GM12864 (cell line): Measurements from ENCODE around the gene SMAD4.
"Not testable (repeated sequence)": the region's sequence is repeated elsewhere in the genome, so short reads cannot be mapped to it uniquely, and the experiment has no call there.

Experiments used
- DNase-seq: peaks from one replicate; pipeline ENCODE4 v3.0.0-alpha.2; 2011; ENCODE audit warnings: low read depth
- H3K4me3 ChIP-seq: 2 replicates; pipeline ENCODE4 v1.5.1; 2011; ENCODE audit warnings: mild to moderate bottlenecking, low read depth, low read length, control low read depth
- TF ChIP-seq, protein P1 (sequence below): IDR thresholded peaks from 2 replicates; pipeline ENCODE4 v1.5.1; 2011; ENCODE audit warnings: low read depth, mild to moderate bottlenecking, moderate library complexity, low read length, control low read depth, inconsistent platforms; ENCODE audit errors: missing control alignments

Gene SMAD4

DNA sequence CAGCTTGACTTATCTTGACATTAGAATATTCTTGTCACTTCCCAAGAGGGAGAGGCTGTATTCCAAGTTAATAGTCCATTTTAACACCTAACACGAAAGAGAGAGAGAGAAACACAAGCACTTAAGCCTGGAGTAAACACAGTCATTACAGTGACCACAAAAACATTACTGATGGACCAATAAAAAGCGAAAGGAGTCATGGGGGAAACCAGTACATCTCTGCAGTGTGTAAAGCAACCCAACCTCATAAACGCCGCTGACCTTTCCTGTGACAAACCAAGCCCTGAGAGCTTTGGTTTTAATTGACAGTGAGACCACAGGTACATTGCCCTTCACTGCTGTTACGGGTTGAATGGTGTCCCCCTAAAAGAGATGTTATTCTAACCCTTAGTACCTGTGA is 78.3 kb downstream of the SMAD4 start:
- DNase-seq, result no peak
- no peak overlapping the region for H3K4me3 ChIP-seq
- TF ChIP-seq, protein P1, sequence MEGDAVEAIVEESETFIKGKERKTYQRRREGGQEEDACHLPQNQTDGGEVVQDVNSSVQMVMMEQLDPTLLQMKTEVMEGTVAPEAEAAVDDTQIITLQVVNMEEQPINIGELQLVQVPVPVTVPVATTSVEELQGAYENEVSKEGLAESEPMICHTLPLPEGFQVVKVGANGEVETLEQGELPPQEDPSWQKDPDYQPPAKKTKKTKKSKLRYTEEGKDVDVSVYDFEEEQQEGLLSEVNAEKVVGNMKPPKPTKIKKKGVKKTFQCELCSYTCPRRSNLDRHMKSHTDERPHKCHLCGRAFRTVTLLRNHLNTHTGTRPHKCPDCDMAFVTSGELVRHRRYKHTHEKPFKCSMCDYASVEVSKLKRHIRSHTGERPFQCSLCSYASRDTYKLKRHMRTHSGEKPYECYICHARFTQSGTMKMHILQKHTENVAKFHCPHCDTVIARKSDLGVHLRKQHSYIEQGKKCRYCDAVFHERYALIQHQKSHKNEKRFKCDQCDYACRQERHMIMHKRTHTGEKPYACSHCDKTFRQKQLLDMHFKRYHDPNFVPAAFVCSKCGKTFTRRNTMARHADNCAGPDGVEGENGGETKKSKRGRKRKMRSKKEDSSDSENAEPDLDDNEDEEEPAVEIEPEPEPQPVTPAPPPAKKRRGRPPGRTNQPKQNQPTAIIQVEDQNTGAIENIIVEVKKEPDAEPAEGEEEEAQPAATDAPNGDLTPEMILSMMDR, result no peak

DNA sequence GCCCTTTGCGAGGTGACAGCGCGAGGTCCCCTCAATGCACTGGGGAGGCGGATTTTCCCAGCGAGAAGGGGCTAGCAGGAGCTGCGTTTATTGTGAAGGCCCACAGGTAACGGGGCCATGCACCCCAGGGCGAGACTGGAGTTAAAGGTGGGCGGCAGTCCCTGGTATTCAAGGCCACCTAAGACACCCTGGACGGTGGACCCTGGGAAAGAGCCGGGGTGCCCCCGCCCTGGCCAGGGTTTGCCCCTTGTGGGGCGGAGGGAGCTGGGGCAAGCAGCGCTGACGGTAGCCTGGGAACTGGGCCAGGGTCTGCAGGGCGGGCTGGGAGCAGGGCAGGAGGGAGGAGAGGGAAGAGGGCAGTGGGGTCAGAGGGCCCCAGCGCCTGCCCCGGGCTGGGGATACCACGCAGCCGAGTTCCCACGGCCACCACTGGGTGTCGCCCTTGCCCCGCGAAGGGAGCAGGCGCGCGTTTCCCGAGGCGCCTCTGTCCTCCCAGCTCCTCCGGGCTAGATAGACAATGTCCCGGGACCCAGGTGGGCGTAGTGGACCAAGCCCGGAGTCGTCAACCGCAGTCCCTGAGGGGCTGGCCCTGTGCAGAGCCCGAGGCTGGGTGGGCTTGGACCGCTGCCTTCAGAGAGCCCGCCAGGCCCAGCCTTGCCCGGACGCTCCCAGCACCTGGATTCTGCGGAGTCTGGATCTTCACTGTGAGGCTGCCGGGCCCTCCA is 80.2 kb downstream of the SMAD4 start:
- TF ChIP-seq, protein P1, result peak; percentile 92
- no peak overlapping the region for H3K4me3 ChIP-seq
- no peak for DNase-seq

DNA sequence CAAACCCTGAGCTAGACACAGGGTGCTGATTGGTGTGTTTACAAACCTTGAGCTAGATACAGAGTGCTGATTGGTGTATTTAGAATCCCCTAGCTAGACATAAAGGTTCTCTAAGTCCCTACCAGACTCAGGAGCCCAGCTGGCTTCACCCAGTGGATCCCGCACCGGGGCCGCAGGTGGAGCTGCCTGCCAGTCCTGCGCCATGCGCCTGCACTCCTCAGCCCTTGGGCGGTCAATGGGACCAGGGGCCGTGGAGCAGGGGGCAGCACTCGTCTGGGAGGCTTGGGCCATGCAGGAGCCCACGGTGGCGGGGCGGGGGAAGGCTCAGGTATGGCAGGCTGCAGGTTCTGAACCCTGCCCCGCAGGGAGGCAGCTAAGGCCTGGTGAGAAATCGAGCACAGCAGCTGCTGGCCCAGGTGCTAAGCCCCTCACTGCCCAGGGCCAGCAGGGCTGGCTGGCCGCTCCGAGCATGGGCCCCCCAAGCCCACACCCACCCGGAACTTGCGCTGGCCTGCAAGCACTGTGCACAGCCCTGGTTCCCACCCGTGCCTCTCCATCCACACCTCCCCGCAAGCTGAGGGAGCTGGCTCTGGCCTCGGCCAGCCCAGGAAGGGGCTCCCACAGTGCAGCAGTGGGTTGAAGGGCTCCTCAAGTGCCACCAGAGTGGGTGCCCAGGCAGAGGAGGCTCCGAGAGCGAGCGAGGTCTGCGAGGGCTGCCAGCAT is 81.8 kb downstream of the SMAD4 start:
- DNase-seq, H3K4me3 ChIP-seq: not testable (repeated sequence)

DNA sequence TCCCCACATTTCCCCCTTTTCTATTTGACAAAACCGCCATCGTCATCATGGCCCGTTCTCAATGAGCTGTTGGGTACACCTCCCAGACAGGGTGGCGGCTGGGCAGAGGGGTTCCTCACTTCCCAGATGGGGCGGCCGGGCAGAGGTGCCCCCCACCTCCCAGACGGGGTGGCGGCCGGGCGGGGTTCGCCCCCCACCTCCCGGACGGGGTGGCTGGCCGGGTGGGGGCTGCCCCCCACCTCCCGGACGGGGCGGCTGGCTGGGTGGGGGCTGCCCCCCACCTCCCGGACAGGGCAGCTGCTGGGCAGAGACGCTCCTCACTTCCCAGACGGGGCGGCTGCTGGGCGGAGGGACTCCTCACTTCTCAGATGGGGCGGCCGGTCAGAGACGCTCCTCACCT is 87.0 kb downstream of the SMAD4 start:
- DNase-seq, H3K4me3 ChIP-seq: not testable (repeated sequence)

DNA sequence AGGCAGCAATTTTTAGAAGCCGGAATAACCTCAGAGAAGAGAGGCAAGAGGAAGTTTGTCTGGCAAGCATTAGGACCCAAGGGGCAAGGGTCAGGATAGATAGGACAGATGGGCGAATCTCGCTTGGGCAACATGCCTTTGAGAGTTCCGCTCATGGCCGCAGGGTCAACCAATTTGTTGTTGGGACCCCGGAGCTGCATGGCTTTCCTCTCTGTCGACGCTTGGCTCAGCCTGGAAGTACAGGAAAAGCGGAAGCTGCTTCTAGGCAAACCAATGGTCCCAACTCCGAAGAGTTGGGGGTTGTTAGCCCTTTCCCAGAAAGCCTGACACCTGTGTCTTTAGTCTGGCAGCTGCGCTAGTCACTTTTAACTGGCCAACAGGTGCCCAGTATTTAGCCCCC is 89.5 kb downstream of the SMAD4 start:
- DNase-seq, H3K4me3 ChIP-seq: not testable (repeated sequence)

DNA sequence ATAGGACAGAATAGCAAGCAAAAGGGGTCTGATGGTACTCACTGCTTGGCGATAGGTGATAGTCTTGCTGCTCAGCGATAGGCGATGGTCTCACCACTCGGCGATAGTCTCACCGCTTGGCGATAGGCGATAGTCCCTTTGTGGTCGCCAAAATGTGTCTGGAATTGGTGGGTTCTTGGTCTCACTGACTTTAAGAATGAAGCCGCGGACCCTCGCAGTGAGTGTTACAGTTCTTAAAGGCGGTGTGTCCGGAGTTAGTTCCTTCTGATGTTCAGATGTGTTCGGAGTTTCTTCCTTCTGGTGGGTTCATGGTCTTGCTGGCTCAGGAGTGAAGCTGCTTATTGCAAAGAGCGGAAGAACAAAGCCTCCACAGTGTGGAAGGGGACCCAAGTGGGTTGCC is 90.0 kb downstream of the SMAD4 start:
- H3K4me3 ChIP-seq, DNase-seq: not testable (repeated sequence)

DNA sequence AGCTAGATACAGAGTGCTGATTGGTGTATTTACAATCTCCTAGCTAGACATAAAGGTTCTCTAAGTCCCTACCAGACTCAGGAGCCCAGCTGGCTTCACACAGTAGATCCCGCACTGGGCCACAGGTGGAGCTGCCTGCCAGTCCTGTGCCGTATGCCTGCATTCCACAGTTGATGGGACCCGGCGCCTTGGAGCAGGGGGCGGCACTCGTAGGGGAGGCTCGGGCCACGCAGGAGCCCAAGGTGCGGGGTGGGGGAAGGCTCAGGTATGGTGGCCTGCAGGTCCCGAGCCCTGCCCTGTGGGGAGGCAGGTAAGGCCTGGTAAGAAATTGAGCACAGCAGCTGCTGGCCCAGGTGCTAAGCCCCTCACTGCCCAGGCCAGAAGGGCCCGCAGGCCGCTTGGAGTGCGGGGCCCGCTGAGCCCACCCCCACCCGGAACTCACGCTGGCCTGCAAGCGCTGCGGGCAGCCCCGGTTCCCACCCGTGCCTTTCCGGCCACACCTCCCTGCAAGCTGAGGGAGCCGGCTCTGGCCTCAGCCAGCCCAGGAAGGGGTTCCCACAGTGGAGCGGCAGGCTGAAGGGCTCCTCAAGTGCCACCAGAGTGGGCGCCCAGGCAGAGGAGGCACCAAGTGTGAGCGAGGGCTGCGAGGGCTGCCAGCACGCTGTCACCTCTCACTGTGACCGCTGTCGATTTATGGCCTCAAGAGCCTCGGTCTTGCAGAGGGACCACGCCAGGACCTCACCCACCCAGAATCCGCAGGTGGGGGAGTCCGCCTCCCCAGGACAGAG is 91.0 kb downstream of the SMAD4 start:
- TF ChIP-seq, protein P1, result no peak
- H3K4me3 ChIP-seq, result no peak overlapping the region
- DNase-seq, result no peak

DNA sequence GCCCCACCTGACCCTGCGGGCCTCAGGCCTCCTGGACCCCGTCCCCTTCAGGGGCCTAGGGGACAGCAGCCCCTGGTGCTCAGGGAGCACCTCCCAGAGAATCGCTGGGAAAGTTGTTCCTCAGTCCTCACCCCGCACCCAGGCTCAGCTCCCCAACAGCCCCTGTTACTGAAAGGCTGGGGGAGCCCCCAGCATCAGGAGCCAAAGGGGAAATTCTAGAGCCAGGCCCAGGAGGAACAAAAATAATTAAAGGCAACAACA is 91.5 kb downstream of the SMAD4 start:
- no peak overlapping the region for H3K4me3 ChIP-seq
- DNase-seq, result no peak
- TF ChIP-seq, protein P1, result no peak
